GM12878 (cell line): ENCODE data around the gene ZAR1L. TPM values are rescaled to one million over a fixed set of nuclear protein-coding genes. Genes with fewer than 3 reads are reported as not detected.

ENCODE experiments used
- ATAC-seq: fragments of 200-7000 bp; cut with Tn5 transposase; 3 replicates; pipeline ENCODE4 v1.9.1; 2020; ENCODE audit warnings: mild to moderate bottlenecking, moderate library complexity
- BruUV-seq: library from RNA; stranded (reverse); fragments of 400-500 nt; replicated peaks from 2 replicates; lab custom pipeline; 2021; lab: Mats Ljungman, UMichigan
- CTCF ChIA-PET: fragments of 300-600 bp; sonication (Branson Sonifier 250); formaldehyde crosslinking; extraction: SDS; loops from one replicate; lab custom pipeline; 2021; ENCODE audit warnings: inconsistent platforms; lab: Yijun Ruan, JAX
- POLR2A ChIA-PET: fragments of 350-600 bp; formaldehyde crosslinking; extraction: SDS; loops from one replicate; lab custom pipeline; 2021; ENCODE audit warnings: inconsistent platforms; lab: Charles Lee
- RAD21 ChIA-PET: fragments of 300-600 bp; sonication (Branson Sonifier 250); formaldehyde crosslinking; loops from one replicate; lab custom pipeline; 2023; ENCODE audit warnings: antibody characterized with exemption; ENCODE audit not compliant: unreplicated experiment; lab: Charles Lee
- SMC1A ChIA-PET: fragments of 300-600 bp; sonication (Branson Sonifier 250); formaldehyde crosslinking; loops from one replicate; lab custom pipeline; 2023; ENCODE audit not compliant: unreplicated experiment, uncharacterized antibody; lab: Charles Lee
- DNase-seq: peaks from one replicate; pipeline ENCODE4 v3.0.0-alpha.2; 2011; ENCODE audit warnings: low read depth, low spot score
- FAIRE-seq: peaks from 3 replicates; lab custom pipeline; 2011; peaks lifted over from hg19 to GRCh38; lab: Jason Lieb, UNC
- H2AFZ ChIP-seq: 2 replicates; pipeline ENCODE4 v1.6.0; 2011; ENCODE audit warnings: low read depth, low read length, control low read depth; ENCODE audit not compliant: control insufficient read depth
- H3K27ac ChIP-seq: 2 replicates; pipeline ENCODE4 v1.5.1; 2011; ENCODE audit warnings: control low read depth; ENCODE audit not compliant: control insufficient read depth, insufficient read depth
- H3K27me3 ChIP-seq, 2 experiments: replicated peaks in 1 of 2; 2 replicates each; pipeline versions ENCODE4 v1.6.0 to v1.6.1; 2011; ENCODE audit warnings: low read length in 1 of 2; ENCODE audit not compliant: control insufficient read depth in 2 of 2, insufficient read depth in 2 of 2
- H3K36me3 ChIP-seq, 2 experiments: 2 replicates each; pipeline ENCODE4 v1.5.1; 2011; ENCODE audit warnings: low read length in 1 of 2; ENCODE audit not compliant: control insufficient read depth in 2 of 2, insufficient read depth in 2 of 2
- H3K4me1 ChIP-seq: 2 replicates; pipeline ENCODE4 v1.6.1; 2011; ENCODE audit warnings: mild to moderate bottlenecking, low read length, moderate library complexity, mixed read lengths; ENCODE audit not compliant: control insufficient read depth, insufficient read depth
- H3K4me2 ChIP-seq: 2 replicates; pipeline ENCODE4 v1.6.0; 2011; ENCODE audit warnings: control low read depth; ENCODE audit not compliant: control insufficient read depth, insufficient read depth
- H3K4me3 ChIP-seq: fragments of 200-600 bp; sonication (generic); 2 replicates; pipeline ENCODE4 v1.5.1; 2016
- H3K79me2 ChIP-seq: 2 replicates; pipeline ENCODE4 v1.6.0; 2011; ENCODE audit warnings: low read length; ENCODE audit not compliant: control insufficient read depth, insufficient read depth
- H3K9ac ChIP-seq: 2 replicates; pipeline ENCODE4 v1.8.0; 2011; ENCODE audit warnings: low read length, control low read depth, mixed read lengths; ENCODE audit not compliant: control insufficient read depth, insufficient read depth
- H3K9me3 ChIP-seq: replicated peaks from 3 replicates; pipeline ENCODE4 v1.5.1; 2011; ENCODE audit warnings: mild to moderate bottlenecking, low read length; ENCODE audit not compliant: control insufficient read depth, insufficient read depth
- H4K20me1 ChIP-seq: 2 replicates; pipeline ENCODE4 v1.6.0; 2011; ENCODE audit not compliant: control insufficient read depth, insufficient read depth
- ATF2 ChIP-seq: IDR thresholded peaks from 2 replicates; pipeline ENCODE4 v1.6.1; 2012; ENCODE audit warnings: low read length, inconsistent platforms
- BACH1 ChIP-seq: fragments of 450-650 bp; IDR thresholded peaks from 2 replicates; pipeline ENCODE4 v1.6.1; 2017; ENCODE audit warnings: mild to moderate bottlenecking, borderline replicate concordance
- CBX3 ChIP-seq: fragments of 200-600 bp; sonication (generic); IDR thresholded peaks from 2 replicates; pipeline ENCODE4 v1.6.1; 2016; ENCODE audit warnings: low read depth, borderline replicate concordance
- CUX1 ChIP-seq: IDR thresholded peaks from 2 replicates; pipeline ENCODE4 v1.6.1; 2012; ENCODE audit warnings: improper control_type of control experiment, low read depth, low read length; ENCODE audit not compliant: insufficient replicate concordance
- MLLT1 ChIP-seq: fragments of 450-650 bp; IDR thresholded peaks from 2 replicates; pipeline ENCODE4 v1.6.1; 2016; ENCODE audit warnings: mild to moderate bottlenecking
- MYB ChIP-seq: fragments of 150-350 bp; IDR thresholded peaks from 2 replicates; pipeline ENCODE4 v1.6.1; 2014; ENCODE audit warnings: mild to moderate bottlenecking, low read depth, low read length, borderline replicate concordance
- SRF ChIP-seq, 2 experiments: IDR thresholded peaks; 2 replicates each; pipeline ENCODE4 v1.6.1; 2011; ENCODE audit warnings: low read depth in 2 of 2, low read length in 2 of 2, mild to moderate bottlenecking in 1 of 2, moderate library complexity in 1 of 2
- WGBS: methylation state at CpG from one replicate; pipeline ENCODE4 v1.1.6; 2016; ENCODE audit warnings: low lambda C conversion rate; ENCODE audit not compliant: insufficient replicate concordance, insufficient coverage; ENCODE audit errors: missing lambda C conversion rate; 5-methylcytosine and 5-hydroxymethylcytosine counted together
- in situ Hi-C: fragments of 300-500 bp; cut with MboI; formaldehyde crosslinking; loops from 9 replicates; pipeline ENCODE4 v1.14.3; 2018; ENCODE audit warnings: mixed read lengths
- intact Hi-C: fragments of 100-400 bp; cut with micrococcal nuclease; formaldehyde crosslinking; loops from one replicate; pipeline ENCODE4 v1.14.2; 2022; ENCODE audit not compliant: unreplicated experiment
- polyA plus RNA-seq, 11 experiments: library from polyadenylated mRNA; depleted of rRNA in 4 of 11; unstranded in 6 of 11; stranded (reverse) in 5 of 11; fragments of >200 nt; fragmentation: Nextera tagmentation in 4 of 11; fragmentation: Illumina TruSeq in 1 of 11; extraction: Ambion mirVana in 4 of 11; extraction: Trizol in 1 of 11; gene quantifications; 1 replicate in 1 of 11; 2 replicates in 10 of 11; pipeline versions ENCODE4 v1.2.1 to v1.2.3, GENCODE V29; 2011 to 2016; ENCODE audit warnings: inconsistent platforms in 2 of 11, missing spikeins in 2 of 11, low read depth in 1 of 11
- total RNA-seq, 4 experiments: library from RNA; depleted of rRNA in 3 of 4; stranded (reverse); fragments of >200 nt in 3 of 4; fragmentation: Illumina TruSeq in 1 of 4; extraction: Trizol in 1 of 4; gene quantifications; 2 replicates each; pipeline versions ENCODE4 v1.2.1 to v1.2.3, GENCODE V29; 2013 to 2021
- TF ChIP-seq, protein P1 (sequence below): fragments of 450-650 bp; formaldehyde crosslinking; IDR thresholded peaks from 2 replicates; pipeline ENCODE4 v1.4.0; 2022; ENCODE audit warnings: mild to moderate bottlenecking, moderate library complexity
- TF ChIP-seq, protein P2 (sequence below): fragments of 450-650 bp; IDR thresholded peaks from 2 replicates; pipeline ENCODE4 v1.6.1; 2014; ENCODE audit warnings: mild to moderate bottlenecking

The ZAR1L gene
- total and polyA plus RNA-seq, 10 of the 15 experiments (the other 5 are each of a cell fraction or from before 2014, with no cell fraction given), result 0.05 to 0.34 (median 0.17) TPM; not detected in 6

- no peaks in the 10 kb centered on the region for H3K36me3 ChIP-seq
- POLR2A ChIA-PET, result no interaction called here
- H4K20me1 ChIP-seq, result no peaks in the 10 kb centered on the region
- no peak overlapping the region for H3K9ac ChIP-seq
- SMC1A ChIA-PET, result no interaction called here
- no peaks in the 10 kb centered on the region for H3K9me3 ChIP-seq
- FAIRE-seq, result no peak
- H3K27ac ChIP-seq, result no peak overlapping the region
- WGBS, result 79% methylated on average over 6 of the region's 6 CpGs
- RAD21 ChIA-PET, result no interaction called here
- H3K4me1 ChIP-seq, result no peaks in the 10 kb centered on the region
- H2AFZ ChIP-seq, result no peak overlapping the region
- intact Hi-C loops, result no loop called here
- H3K4me2 ChIP-seq, result no peak overlapping the region
- no peak for DNase-seq
- in situ Hi-C loops, result no loop called here
- H3K4me3 ChIP-seq, result no peak overlapping the region
- BruUV-seq, result no TSS peak
- ATAC-seq, result no peak
- H3K79me2 ChIP-seq, result no peaks in the 10 kb centered on the region
- CTCF ChIA-PET, result interaction anchor here (1.0 kb wide), 2 partner anchors 13 to 18 kb away, joined by 3 read pairs; no protein-coding TSS in a partner anchor
- peaks cover 5 to 16% of the 10 kb centered on the region in 2 experiments; a peak in 3 of 4 replicates for H3K27me3 ChIP-seq
- TF ChIP-seq MYB (no peak), MLLT1 (no peak), ATF2 (no peak), CUX1 (no peak), SRF (IDR thresholded peaks at IDR 0.05; ENCODE audit: low read depth in 2 of 2, low read length in 2 of 2) (no peak), BACH1 (no peak), CBX3 (no peak)
- TF ChIP-seq, protein P1, sequence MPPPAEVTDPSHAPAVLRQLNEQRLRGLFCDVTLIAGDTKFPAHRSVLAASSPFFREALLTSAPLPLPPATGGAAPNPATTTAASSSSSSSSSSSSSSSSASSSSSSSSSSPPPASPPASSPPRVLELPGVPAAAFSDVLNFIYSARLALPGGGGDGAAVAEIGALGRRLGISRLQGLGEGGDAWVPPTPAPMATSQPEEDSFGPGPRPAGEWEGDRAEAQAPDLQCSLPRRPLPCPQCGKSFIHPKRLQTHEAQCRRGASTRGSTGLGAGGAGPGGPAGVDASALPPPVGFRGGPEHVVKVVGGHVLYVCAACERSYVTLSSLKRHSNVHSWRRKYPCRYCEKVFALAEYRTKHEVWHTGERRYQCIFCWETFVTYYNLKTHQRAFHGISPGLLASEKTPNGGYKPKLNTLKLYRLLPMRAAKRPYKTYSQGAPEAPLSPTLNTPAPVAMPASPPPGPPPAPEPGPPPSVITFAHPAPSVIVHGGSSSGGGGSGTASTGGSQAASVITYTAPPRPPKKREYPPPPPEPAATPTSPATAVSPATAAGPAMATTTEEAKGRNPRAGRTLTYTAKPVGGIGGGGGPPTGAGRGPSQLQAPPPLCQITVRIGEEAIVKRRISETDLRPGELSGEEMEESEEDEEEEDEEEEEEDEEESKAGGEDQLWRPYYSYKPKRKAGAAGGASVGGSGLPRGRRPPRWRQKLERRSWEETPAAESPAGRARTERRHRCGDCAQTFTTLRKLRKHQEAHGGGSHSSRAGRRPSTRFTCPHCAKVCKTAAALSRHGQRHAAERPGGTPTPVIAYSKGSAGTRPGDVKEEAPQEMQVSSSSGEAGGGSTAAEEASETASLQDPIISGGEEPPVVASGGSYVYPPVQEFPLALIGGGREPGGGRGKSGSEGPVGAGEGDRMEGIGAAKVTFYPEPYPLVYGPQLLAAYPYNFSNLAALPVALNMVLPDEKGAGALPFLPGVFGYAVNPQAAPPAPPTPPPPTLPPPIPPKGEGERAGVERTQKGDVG (CRISPR knock-in tag), result no peak
- TF ChIP-seq, protein P2, sequence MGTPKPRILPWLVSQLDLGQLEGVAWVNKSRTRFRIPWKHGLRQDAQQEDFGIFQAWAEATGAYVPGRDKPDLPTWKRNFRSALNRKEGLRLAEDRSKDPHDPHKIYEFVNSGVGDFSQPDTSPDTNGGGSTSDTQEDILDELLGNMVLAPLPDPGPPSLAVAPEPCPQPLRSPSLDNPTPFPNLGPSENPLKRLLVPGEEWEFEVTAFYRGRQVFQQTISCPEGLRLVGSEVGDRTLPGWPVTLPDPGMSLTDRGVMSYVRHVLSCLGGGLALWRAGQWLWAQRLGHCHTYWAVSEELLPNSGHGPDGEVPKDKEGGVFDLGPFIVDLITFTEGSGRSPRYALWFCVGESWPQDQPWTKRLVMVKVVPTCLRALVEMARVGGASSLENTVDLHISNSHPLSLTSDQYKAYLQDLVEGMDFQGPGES, result no peak
These were observed 16.5 kb downstream of the ZAR1L start for GRCh38 chr13:32298695-32299094.
